ENCODE measurements around the gene TAS1R2. TPM values are rescaled to one million over a fixed set of nuclear protein-coding genes. Genes with fewer than 3 reads are reported as not detected.
"Not testable (repeated sequence)": the region's sequence is repeated elsewhere in the genome, so short reads cannot be mapped to it uniquely, and the experiment has no call there.

The TAS1R2 gene
- polyA plus RNA-seq, 10 donors = not detected

DNA sequence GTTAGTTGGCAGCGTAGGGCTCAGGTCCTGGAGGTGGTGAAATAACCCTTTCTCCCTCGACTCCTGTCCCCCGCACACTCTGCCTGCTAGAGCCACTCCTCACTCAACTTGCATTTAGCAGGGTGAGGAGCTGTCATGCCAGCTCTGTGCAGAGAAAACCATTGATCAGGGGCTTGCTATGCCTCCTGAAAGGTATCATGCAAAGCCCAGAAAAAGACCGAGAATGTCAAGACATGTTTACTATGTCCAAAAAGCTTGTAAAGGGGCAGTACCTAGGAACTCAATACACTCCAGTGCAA lies 24.9 kb upstream of the TAS1R2 start:
- DNase-seq = no peak

DNA sequence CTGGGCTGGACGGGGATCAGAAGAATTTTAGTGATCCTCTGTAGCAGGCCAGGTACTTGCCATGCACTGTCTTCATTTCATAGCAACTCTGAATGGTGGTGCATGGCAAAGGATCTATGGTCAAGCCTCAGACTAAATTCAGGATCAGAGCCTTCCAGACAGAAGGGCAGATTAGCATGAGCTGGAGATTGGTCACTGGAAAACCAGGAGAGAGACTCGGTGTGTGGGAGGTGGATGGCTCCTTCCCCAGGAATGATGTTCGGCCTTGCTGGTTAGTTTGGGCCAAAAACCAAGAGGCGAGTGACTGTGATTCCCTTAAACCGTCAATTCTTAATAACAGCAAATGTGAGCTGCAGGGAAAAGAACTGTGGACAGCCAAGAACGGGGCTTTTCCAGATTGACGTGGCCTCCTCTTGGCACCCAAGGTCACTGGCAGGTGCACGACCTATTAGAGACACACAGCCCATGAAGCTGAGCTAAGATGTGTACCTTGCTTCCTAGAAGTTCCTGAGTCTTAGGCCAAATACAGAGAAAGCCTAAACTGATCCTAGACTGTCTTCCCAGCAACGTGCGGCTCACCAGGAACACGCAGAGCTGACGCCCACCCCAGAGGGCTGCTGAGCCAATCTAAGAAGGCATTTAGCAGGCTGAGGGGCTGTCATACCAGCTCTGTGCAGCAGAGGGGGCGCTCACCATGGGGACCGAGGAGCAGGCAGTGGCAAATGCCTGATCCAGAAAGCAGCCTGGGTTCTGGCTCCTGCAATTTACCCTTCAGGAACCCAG lies 24.4 kb upstream of the TAS1R2 start:
- peak; percentile 26 to 74 (median 63) for DNase-seq

DNA sequence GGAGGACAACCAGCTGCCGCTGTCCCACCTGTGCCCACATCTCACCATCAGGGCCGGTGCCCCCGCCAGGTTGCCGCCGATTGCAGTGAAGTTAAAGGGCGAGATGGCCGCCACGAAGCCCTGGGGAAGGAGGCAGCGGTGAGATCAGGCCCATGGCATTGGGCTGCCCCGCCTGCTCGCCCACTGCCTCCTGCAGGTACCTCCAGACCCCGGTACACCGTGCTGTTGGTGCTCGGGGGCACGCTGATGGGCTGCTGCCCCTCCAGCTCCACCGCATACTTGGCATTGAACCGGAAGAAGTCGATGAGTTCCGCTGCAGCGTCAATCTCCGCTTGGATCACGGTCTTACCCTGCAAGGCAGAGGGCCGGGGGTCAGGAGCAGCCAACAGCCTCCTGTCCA lies 23.6 kb upstream of the TAS1R2 start:
- no peak for DNase-seq

DNA sequence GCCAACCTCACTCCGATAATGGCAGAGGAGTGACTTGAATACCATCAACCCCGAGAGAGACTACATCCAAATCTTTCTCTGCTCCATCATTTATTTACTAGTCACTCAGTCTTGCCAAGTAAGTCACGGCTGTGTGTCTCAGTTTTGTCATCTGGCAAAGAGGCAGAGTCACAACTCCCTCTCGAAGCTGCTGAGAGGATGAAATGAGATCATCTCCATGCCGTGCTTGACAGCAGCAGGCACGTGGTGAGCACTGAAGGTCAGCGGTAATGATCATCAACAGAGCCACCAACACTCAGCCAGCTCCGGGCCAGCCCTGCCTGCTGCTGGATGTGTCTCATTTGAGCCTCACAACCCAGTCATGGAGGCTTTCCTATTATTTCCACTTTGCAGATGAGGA lies 23.0 kb upstream of the TAS1R2 start:
- DNase-seq = no peak

DNA sequence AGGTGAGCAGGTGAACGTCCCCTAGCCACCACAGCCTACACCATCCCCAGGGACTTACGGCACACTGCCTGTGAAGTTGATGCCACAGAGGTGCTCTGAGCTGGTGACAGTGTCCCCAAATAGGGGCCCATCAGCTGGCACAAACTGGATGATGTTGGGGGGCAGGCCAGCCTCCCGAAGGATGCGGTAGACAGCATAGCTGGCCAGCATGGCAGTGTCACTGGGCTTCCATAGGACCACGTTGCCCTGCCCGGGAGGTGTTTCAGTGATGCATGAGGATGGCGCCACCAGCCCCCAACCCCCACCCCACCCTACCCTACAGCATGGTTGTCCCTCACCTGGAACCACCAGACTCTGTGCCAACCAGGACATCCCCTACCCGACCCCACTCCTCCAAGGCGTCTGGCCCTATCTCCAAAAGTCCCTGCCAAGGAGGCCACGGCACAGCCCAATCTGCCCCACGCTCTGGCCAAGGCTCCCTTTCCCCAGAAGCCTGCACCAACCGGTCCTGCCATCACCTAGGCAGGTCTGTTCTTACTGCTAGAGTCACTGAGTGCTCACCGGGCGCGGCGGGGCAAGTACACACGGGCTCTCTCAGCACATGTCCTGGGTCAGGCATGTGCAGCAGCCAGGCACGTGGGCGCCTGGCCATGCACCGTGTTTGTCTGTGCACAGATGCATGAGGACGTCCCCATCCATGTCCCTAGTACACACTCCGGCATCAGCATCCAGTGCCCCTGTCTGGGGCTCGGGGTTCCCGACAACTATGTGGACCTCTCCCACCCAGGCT lies 22.4 kb upstream of the TAS1R2 start:
- no peak for DNase-seq

DNA sequence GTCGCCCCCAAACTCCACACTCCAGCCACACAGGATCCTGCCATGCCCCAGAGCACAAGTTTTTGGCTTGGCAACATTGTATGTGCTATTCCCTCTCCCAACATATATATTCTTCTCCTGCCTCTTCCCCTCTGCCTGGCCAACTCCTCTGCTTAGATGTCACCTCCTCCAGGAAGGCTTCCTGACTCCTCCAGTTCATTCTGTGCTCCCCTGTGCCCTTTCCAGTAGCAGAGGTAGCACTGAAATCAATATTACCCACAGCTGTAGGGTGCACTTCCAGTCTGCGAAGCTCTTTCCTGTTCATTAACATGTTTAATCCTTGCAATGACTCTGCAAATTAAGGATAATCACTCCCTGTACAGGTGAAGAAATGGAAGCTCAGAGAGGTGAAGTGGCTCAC lies 21.7 kb upstream of the TAS1R2 start:
- no peak for DNase-seq

DNA sequence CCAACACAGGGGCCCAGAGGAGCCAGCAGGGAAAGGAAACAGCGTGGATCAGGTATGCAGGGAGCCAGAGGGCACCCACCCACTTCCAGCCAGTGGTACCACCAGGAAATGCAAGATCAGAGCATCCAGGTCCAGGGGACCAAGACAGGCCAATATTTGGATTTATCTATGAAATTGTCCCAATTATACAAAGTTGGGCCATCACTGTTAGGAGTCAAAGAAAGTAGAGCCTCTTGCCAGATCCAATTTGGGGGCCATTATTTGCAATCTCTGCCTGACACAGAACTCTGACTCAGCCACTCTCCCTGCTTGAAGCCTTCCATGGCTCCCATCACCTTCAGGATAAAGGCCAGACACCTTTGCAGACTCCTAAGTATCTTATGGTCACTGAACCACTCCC lies 21.1 kb upstream of the TAS1R2 start:
- no peak for DNase-seq

DNA sequence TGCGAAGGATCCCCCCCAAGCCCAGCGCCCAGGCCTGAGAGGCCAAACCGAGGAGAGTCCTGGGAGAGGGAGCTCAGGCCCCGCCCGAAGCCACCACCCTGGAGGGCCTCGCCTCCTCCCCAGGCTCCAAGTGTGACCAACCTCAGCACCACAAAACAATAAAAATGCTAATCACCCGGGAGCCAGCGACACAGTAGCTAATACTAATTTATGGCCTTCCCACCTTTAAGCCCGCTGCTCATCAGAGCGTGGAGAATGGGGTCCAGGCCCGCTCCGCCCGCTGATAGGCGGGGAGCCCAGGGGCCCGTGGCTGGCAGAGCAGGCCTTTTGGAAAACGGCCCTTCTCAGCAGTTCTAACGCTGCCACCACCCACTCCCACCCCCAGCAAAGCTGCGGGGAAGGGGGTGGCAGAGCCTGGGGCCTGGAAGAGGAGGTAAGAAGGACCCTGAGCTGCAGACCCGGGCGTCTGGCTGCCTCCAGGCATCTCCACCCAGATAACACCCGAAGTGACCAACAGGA lies 20.4 kb upstream of the TAS1R2 start:
- no peak for DNase-seq

DNA sequence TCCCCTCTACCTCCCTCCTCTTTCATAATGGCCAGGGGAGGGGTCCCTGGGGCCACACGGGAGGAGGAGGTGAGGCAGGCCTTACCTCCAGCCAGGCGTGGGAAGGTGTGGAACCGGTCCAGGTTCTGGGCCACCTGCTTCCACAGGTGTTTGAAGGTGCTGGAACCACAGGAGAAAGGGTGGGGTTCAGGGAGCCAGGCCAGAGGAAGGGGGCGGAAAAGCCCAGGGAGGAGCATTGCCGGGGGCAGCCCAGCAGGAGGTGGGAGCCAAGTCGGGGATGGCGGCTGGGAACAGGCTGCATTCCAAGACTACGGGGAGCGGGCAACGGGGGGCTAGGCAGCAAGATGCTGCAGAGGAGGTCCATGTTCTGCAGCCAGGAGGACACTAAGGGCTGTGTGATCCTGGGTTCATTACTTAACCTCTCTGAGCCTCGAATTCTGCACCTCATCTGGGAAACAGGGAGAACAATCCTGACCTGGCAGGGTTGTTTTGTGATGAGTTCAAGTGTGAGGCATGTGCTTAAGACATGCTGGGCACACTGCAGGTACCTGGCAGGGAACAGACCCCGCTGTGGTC lies 19.8 kb upstream of the TAS1R2 start:
- DNase-seq = no peak

DNA sequence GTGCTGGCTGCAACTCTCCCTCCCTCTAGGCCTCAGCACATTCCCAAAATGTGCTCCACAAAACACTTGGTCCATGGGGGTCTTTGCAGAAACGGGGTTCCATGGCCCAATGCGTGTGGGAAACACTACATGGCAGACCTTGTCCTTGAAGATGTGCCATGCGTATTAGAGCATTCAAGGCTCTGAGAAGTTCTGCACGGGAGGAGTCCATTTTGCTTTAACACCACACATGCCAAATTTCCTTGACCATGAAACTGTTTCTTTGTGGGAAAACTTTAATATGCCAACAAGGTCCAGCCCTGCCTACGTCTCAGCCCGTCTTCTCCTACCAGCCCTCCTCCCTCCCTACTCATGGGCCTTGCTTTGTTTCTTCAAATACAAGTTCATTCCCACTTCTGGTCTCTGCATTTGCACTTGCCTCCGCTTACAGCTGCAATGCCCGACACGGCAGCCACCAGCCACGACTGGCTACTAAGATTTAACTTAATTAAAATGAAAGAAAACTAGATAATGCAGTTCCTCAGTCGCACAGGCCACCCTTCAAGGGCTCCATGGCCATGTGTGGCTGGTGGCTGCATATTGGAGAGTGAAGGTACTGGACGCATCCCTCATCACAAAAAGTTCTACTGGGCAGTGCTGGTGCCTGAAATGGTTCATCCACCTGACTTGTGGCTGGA lies 19.2 kb upstream of the TAS1R2 start:
- no peak for DNase-seq

DNA sequence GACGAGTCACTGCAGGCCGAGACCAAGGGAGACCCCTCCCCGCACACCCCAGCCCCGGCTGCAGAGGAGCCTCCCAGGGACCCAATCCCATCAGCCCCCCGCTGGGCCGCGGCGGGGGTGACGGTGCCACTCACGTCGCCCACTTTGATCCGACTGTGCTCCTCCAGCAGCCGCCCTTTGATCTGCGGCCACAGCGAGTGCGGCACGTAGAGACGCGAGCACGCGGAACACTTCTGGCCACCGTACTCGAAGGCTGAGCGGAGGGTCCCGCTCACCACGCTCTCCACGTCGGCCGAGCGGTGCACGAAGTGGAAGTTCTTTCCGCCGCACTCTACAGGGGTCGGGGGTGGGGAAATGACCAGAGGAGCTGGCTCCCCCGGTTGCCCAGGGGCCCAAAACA lies 17.8 kb upstream of the TAS1R2 start:
- no peak for DNase-seq

DNA sequence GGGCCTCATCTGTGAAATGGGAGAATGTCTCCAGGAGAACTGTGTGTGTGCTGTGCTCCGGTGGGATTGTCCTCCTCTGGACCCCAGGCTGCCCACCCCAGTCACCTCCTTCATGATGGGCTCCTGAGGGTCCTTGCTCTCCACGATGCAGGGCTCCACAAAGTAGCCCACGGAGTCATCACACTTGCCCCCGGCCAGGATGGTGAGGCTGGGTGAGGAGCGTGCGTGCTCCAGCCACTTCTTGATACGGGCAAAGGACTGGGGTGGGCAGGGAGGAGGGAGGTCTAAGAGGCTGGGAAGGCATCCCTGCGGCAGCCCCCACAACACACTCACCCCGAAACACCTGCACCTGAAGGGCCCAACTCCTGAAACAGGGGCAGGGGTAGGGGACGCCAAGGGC lies 16.8 kb upstream of the TAS1R2 start:
- no peak for DNase-seq

DNA sequence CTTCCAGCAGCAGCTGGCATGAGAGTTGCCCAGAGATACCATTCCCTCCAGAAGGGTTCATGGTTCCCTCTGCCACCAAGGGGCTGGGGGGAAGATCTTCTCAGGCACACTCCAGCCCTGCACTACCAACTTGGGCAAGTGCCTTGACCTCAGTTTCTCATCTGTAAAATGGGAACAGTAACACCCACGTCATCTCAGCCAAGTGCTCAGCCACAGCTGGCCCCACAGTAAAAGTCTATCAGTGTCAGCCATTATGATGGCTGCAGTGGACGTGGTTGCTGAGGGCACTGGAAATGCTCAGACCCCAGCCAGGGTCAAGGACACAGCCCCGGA lies 16.3 kb upstream of the TAS1R2 start:
- DNase-seq = no peak

DNA sequence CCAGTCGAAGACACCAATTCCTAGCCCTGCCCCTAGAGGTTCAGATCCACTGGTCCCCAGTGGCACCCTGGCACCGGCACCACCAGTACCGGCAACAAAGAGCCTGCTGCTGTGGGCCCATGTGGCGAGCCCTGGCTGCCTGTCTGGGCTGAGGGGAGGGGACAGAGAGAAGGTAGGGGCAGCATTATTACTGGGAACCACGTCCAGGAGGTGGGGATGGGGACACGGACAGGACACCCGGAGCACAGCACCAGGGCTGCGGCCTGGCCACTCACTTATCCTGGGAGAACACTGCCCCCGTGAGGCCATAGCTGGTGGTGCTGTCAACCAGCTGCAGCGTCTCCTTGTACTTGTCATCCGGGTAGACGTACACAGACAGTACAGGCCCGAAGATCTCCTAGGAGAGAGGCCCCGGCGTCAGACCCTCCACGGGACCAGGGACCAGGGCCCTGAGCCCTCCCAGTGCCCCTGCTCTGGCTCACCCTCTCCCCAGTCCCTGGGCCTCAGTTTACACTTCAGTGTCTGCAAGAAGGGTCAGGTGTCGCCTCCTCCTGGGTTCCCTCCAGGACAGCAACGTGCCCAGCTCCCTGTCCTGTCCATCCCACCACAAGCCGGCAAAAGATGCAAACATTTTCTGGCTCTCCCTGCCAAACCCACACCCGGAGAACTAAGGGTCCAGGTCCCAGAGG lies 15.8 kb upstream of the TAS1R2 start:
- peak; percentile 73 to 92 (median 83) for DNase-seq

DNA sequence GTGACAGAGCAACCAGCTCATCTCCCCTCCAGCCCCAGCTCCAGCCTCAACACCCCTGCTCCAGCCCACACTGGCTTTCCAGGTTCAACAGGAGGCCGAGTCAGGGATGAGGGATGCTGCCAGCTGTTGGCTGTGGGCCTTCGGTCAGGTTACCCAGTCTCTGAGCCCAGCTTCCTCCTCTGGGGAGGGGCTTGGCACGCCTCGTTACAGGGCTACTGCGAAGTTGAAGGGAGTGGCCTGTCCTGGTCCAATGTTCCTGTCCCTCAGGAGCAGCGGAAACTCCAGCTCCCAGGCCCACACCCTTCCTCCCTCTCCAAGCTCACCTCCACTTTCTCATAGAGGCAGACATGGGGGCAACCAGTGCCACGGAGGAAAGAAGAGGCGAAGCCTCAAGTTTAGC lies 15.1 kb upstream of the TAS1R2 start:
- DNase-seq = peak in 1 of 3 donors; percentile 40

DNA sequence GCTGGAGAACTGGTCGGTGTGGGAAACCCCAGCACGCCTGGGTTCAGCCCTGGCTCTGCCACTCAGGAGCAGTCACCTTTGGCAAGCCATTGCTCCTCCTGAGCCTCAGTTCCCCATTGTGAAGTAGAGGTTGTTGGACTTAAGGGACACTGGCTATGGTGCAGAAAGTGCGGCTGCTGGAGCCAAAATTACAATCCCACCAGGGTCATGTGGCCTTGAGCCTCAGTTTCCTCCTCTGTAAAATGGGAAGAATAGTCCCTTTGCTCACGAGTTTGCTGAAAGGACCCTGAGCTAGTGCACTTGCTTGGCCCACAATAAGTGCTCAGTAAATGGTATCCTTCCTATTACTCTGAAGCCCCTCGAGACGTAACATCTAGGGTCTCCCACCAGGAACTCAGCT lies 14.6 kb upstream of the TAS1R2 start:
- no peak for DNase-seq

DNA sequence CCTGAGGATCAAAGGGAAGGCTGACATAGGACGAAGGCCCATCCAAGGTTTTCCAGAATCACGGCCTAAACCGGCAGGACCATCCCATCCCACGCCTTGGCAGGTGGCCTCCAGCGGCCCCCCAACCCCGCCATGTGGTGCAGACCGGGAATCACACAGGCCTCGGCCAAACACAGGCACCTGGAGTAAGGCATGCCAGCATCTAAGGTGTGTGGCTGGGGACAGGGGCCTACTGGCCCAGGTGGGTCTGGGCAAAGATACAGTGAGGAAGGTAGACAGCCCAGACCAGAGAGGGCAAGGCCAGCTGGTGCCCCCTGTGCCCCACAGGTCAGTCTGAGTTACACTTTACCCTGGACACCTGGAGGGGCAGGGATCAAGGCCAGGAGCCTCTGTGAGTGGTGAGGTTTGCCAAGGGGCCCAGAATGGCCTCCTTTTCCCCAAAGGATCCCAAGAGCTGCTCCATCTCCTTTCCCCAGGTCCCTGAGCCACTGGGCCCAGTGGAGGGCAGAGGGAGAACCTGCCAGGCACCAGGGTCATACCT lies 12.7 kb upstream of the TAS1R2 start:
- no peak for DNase-seq

DNA sequence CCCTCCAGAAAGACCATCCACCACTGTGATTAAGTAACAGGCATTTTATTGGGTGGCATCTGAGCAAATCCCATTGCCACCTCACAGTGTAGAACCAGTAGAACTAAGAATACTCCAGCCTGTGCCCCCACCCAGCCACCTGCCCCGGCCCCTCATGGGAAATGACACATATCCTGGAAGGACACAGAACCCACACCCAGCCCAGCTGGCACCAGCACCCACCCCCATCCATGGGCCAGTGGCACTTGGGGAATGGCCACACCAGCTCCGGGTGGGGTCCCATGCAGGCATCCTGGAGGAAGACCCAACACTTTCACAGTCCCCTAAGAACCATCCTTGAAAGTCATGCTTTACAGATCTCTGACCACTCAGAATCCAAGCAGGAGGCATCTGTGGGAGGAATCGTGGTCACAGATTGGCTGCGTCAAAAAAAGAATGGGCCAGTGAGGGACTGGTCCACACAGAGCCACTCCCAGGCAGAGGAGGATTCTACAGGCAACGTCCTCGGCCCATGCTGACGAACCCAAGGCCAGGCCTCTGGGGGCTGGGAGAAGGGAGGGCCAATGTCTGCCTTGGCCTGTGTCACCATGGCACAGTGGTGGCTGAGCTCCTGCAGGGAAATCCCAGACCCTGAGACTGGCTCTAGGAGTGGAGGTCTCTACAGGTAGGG lies 12.1 kb upstream of the TAS1R2 start:
- no peak for DNase-seq

DNA sequence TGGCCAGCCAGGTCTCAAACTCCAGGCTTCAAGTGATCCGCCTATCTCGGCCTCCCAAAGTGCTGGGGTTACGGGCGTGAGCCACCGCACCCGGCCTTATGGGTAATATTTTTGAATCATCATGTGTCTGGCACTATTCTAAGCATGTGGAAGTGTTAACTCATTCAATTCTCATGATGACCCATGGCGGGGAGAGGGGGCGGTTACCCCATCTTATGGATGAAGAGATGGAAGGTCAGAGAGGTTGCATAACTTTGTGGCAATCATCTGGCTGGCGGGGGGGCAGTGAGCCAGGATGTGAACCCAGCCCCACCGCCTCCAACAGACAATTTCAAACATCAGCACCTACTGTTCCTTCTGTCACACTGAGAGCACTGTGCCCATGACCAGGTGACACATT lies 11.5 kb upstream of the TAS1R2 start:
- no peak for DNase-seq

DNA sequence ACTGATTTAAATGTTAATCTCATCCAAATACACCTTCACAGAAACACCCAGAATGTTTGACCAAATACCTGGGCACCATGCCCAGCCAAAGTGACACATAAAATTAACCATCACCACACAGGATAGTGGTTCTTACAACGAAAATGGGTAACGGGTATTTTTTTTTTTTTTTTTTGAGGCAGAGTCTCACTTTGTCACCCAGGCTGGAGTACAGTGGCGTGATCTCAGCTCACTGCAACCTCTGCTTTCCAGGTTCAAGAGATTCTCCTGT lies 11.1 kb upstream of the TAS1R2 start:
- not testable (repeated sequence) for DNase-seq

DNA sequence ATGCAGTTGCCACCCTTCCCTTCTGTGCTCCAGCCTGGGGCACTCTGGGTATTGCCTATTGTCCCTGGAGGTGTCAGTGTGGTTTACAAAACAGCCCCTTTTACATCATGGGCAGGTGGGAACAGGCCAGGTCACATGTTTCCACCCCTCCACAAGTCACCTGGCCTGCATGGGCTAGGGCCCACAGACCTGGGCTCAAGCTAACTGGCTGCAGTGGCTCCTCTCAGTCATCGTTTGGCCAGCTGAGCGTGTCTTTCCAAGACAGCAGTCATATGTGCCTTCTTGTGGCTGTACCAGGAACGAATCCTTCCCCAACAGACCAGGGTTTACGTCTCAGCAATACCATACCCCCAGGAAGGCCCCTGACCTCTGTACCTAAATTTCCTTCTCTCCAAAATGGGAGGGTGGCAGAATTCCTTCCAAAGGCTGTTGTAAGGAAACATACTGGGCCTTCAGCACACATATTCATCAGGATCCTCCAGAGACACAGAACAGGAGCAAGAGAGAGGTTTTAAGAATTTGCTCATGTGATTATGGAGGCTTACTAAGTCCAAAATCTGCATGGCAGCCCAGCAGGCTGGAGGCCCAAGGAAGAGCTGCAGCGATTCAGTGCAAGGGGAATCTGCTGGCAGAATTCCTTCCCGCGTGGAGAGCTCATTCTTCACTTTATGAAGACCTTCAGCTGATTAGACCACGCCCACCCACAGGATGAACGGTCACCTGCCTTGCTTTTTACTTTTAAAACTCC lies 10.6 kb upstream of the TAS1R2 start:
- DNase-seq = no peak
